Common myeloid progenitor, CD34-positive (primary cell): Measurements from ENCODE around the gene FGD4. TPM values are rescaled to one million over a fixed set of nuclear protein-coding genes. Genes with fewer than 3 reads are reported as not detected.
A peak's percentile ranks its signal among the peaks of the same experiment; 100 is the strongest.

Source experiments
- CTCF ChIA-PET: fragments of 350-600 bp; sonication (Branson Sonifier 250); formaldehyde crosslinking; loops from one replicate; lab custom pipeline; 2021; ENCODE audit warnings: antibody characterized with exemption; lab: Charles Lee
- POLR2A ChIA-PET: fragments of 350-600 bp; sonication (Branson Sonifier 250); formaldehyde crosslinking; loops from one replicate; lab custom pipeline; 2021; ENCODE audit warnings: antibody characterized with exemption; lab: Charles Lee
- DNase-seq, 3 donors: peaks; one replicate each; pipeline versions ENCODE4 v3.0.0 to v3.0.0-alpha.2; 2013
- H3K27ac ChIP-seq, 2 experiments: 1 replicate in 1 of 2; 2 replicates in 1 of 2; pipeline ENCODE4 v1.7.0; 2013; ENCODE audit warnings: inconsistent platforms in 2 of 2, low read length in 2 of 2, mild to moderate bottlenecking in 2 of 2, low read depth in 1 of 2, moderate library complexity in 1 of 2; ENCODE audit not compliant: severe bottlenecking in 2 of 2, insufficient read depth in 1 of 2, poor library complexity in 1 of 2
- H3K27me3 ChIP-seq, 5 experiments: replicated peaks in 2 of 5; 1 replicate in 3 of 5; 2 replicates in 2 of 5; pipeline versions ENCODE4 v1.6.1 to v1.7.0; 2013; ENCODE audit warnings: low read length in 4 of 5, mild to moderate bottlenecking in 2 of 5, moderate library complexity in 2 of 5, inconsistent platforms in 1 of 5; ENCODE audit not compliant: insufficient read depth in 5 of 5, control insufficient read depth in 4 of 5
- H3K36me3 ChIP-seq, 4 experiments: 1 replicate in 2 of 4; 2 replicates in 2 of 4; pipeline versions ENCODE4 v1.6.1 to v1.7.0; 2013; ENCODE audit warnings: low read length in 3 of 4, control low read depth in 1 of 4, mild to moderate bottlenecking in 1 of 4; ENCODE audit not compliant: control insufficient read depth in 4 of 4, insufficient read depth in 4 of 4
- H3K4me1 ChIP-seq, 4 experiments: 1 replicate in 3 of 4; 2 replicates in 1 of 4; pipeline versions ENCODE4 v1.6.1 to v1.7.1; 2013; ENCODE audit warnings: low read length in 3 of 4, mild to moderate bottlenecking in 3 of 4, control low read depth in 1 of 4, inconsistent platforms in 1 of 4, moderate library complexity in 1 of 4; ENCODE audit not compliant: control insufficient read depth in 4 of 4, insufficient read depth in 4 of 4; ENCODE audit errors: control extremely low read depth in 1 of 4
- H3K4me3 ChIP-seq, 7 experiments: 1 replicate in 4 of 7; 2 replicates in 3 of 7; pipeline versions ENCODE4 v1.5.1 to v1.7.0; 2013; ENCODE audit warnings: mild to moderate bottlenecking in 7 of 7, low read length in 6 of 7, moderate library complexity in 6 of 7, inconsistent platforms in 2 of 7, low read depth in 2 of 7, control low read depth in 1 of 7; ENCODE audit not compliant: insufficient read depth in 4 of 7, control insufficient read depth in 1 of 7; ENCODE audit errors: extremely low read depth in 1 of 7
- H3K9me3 ChIP-seq, 5 experiments: 1 replicate in 4 of 5; 2 replicates in 1 of 5; pipeline versions ENCODE4 v1.6.1 to v1.7.1; 2013; ENCODE audit warnings: low read length in 4 of 5, mild to moderate bottlenecking in 2 of 5, inconsistent platforms in 1 of 5, low read depth in 1 of 5, moderate library complexity in 1 of 5; ENCODE audit not compliant: control insufficient read depth in 4 of 5, insufficient read depth in 2 of 5; ENCODE audit errors: control extremely low read depth in 1 of 5
- WGBS: methylation state at CpG from one replicate; pipeline ENCODE4 v1.1.5; 2013; ENCODE audit not compliant: insufficient coverage; 5-methylcytosine and 5-hydroxymethylcytosine counted together
- polyA plus RNA-seq: library from polyadenylated mRNA; unstranded; fragments of 120-200 nt; gene quantifications from one replicate; pipeline ENCODE4 v1.2.1, GENCODE V29; 2013

Gene FGD4
- polyA plus RNA-seq, result 3.4 TPM

DNA sequence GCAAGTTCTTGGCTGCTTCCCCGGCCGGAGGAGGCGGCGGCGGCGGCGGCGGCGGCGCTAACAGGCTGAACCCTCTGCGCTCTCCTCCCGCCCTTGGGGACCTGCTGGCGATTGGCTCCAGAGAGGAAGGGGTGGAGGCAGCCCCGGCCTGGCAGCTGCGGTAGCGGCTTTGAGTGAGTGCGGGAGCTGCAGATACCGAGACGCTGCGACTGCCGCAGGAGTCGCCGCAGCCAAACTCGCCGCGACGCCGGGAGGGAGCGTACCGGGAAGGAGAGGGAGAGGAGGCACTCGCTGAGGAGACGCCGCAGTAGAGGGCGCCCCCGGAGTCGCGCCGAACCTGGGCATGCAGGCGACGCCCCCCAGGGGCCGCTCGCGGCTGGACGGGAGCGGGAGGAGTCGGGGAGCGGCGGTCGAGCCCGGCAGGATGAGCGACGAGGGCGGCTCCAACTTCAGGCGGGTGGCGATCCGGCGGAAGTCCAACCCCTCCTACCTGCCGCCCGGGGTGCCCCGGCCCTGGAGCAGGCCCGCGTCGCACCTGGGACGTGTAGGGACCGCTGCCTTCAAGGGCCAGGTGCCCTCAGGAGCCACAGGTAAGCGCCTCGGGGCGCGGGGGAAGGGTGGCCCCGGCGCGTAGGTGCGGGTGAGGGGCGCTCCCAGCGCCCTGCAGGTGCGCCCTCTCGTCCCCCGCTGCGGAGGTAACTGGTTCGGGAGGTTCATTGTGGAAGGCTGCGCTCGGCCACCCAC, at the start of gene FGD4:
FGD4 (plus strand) TSS at position 189 of the 744 bp plus-strand sequence.
- H3K4me3 ChIP-seq, result peak within 1 kb of the TSS; percentile 69 to 90 (median 81)
- H3K4me1 ChIP-seq, result peaks cover 2 to 28% (median 16%) of the 10 kb centered on the region in 4 experiments
- ChIA-PET POLR2A (no interaction called here), CTCF (interaction anchor here (0.6 to 3.0 kb wide), 4 partner anchors 22 to 272 kb away, joined by 3 to 8 read pairs (median 4); no protein-coding TSS in a partner anchor)
- H3K27ac ChIP-seq, result no peak within 1 kb of the TSS
- DNase-seq, result peak; percentile 85 to 94 (median 89)
- H3K27me3 ChIP-seq, result peaks cover 0 to 2% (median 0%) of the 10 kb centered on the region in 5 experiments
- no peaks in the 10 kb centered on the region for H3K9me3 ChIP-seq
- 0% methylated on average over 60 of the region's 82 CpGs for WGBS
- H3K36me3 ChIP-seq, result no peaks in the 10 kb centered on the region

GRCh38 chr12:32353540-32353939, 45.8 kb upstream of the FGD4 start:
- ChIA-PET CTCF (no interaction called here), POLR2A (no interaction called here)
- no peaks in the 10 kb centered on the region for H3K27me3 ChIP-seq
- no peak overlapping the region for H3K27ac ChIP-seq
- H3K4me1 ChIP-seq, result no peaks in the 10 kb centered on the region
- no peak for DNase-seq
- peaks cover 0 to 2% (median 0%) of the 10 kb centered on the region in 4 experiments for H3K36me3 ChIP-seq
- WGBS, result 100% methylated on average over 1 of the region's 1 CpG
- no peak overlapping the region for H3K4me3 ChIP-seq
- no peaks in the 10 kb centered on the region for H3K9me3 ChIP-seq

DNA sequence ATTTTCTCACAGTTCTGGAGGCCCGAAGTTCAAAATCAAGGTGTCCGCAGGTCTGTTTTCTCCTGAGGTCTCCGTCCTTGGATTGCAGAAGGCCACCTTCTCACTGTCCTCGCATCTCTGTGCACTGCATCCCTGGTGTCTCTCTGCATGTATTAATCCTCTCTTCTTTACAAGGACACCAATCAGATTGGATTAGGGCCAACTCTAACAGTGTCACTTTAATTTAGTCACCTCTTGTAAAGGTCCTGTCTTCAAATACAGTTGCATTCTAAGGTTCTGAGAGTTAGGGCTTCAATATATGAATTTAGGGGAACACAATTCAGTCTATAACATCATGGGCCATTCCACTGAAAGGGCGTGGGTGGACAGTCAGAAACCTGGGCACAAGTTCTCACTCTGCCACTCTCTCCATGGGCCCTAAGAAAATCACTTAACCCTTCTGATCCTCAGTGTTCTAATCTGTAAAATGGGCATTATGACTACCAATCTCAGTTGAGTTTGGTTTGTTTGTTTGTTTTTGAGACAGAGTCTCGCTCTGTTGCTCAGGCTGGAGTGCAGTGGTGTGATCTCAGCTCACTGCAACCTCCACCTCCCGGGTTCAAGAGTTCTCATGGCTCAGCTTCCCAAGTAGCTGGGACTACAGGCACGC, 41.6 kb upstream of the FGD4 start:
- no peaks in the 10 kb centered on the region for H3K9me3 ChIP-seq
- ChIA-PET POLR2A (no interaction called here), CTCF (interaction anchor here (0.9 kb wide), 1 partner anchor 10 kb away, joined by 3 read pairs; no protein-coding TSS in a partner anchor)
- no peak for DNase-seq
- 100% methylated on average over 6 of the region's 8 CpGs for WGBS
- H3K27ac ChIP-seq, result no peak overlapping the region
- no peak overlapping the region for H3K4me3 ChIP-seq
- no peaks in the 10 kb centered on the region for H3K27me3 ChIP-seq
- H3K36me3 ChIP-seq, result peaks cover 0 to 2% (median 0%) of the 10 kb centered on the region in 4 experiments
- H3K4me1 ChIP-seq, result no peaks in the 10 kb centered on the region

GRCh38 chr12:32360956-32361355, 38.4 kb upstream of the FGD4 start:
- Histone ChIP-seq H3K27me3 (no peaks in the 10 kb centered on the region), H3K9me3 (no peaks in the 10 kb centered on the region), H3K36me3 (no peaks in the 10 kb centered on the region), H3K4me1 (no peaks in the 10 kb centered on the region), H3K27ac (no peak overlapping the region), H3K4me3 (no peak overlapping the region)
- 95% methylated on average over 3 of the region's 6 CpGs for WGBS
- ChIA-PET CTCF (no interaction called here), POLR2A (no interaction called here)
- peak in 1 of 3 donors; percentile 16 for DNase-seq

DNA sequence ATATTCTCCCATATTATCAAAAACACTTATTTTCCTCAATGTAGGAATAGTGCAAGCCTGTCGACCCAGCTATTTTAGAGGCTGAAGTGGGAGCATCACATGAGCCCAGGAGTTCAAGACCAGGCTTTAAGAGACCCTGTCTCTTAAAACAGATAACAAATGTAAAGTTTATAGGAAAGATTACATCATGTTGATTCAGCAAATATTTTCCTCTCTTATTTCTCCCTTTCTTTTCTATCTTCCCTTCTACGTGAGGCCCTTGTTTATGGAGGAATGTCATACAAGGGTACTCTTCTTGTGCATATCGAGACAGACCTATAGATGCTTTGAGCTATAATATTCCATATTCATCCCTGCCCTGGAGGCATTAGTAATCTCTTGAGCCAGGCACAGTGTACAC, 36.5 kb upstream of the FGD4 start:
- Histone ChIP-seq H3K9me3 (no peaks in the 10 kb centered on the region), H3K4me3 (no peak overlapping the region), H3K27me3 (no peaks in the 10 kb centered on the region), H3K36me3 (peaks cover 0 to 4% (median 0%) of the 10 kb centered on the region in 4 experiments), H3K27ac (no peak overlapping the region), H3K4me1 (no peaks in the 10 kb centered on the region)
- DNase-seq, result no peak
- WGBS, result 100% methylated on average over 1 of the region's 3 CpGs
- POLR2A ChIA-PET, result no interaction called here
- CTCF ChIA-PET, result interaction anchor here (1.0 to 1.1 kb wide), 3 partner anchors 9 to 308 kb away, joined by 3 to 4 read pairs (median 3); no protein-coding TSS in a partner anchor

DNA sequence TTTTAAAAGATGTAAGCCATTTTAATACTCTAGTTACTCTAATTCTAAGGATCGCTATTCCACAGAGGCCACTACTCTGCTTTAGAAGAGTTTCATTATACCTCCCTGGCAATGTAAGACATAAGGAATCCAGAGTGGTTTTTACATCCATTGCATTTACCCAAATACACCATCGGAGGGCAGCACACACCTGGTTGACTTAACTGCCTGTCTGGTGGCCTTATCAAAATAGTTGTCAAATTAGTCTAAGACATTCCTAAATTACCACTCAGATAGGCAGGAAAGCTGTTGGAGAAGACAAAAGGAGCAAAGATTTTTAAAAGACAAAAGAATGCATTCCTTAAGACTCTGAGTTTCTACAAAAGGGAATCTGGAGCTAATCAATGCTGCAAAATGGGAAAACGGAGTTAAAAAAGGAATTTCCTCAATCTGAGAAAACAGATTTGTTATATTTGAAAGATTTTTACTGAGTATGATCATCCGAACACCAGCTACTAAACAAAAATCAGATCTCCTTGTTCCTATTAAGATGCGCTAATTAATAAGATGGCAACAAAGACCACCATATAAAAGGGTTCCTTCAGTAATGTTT, 33.8 kb upstream of the FGD4 start:
- peak; percentile 67 to 85 (median 77) for DNase-seq
- H3K9me3 ChIP-seq, result no peaks in the 10 kb centered on the region
- H3K4me1 ChIP-seq, result no peaks in the 10 kb centered on the region
- peaks cover 0 to 4% (median 0%) of the 10 kb centered on the region in 4 experiments for H3K36me3 ChIP-seq
- H3K27ac ChIP-seq, result no peak overlapping the region
- POLR2A ChIA-PET, result no interaction called here
- H3K4me3 ChIP-seq, result no peak overlapping the region
- no CpG with 5 or more reads among the region's 5 CpGs for WGBS
- H3K27me3 ChIP-seq, result no peaks in the 10 kb centered on the region
- CTCF ChIA-PET, result interaction anchor here (0.6 to 5.4 kb wide), 10 partner anchors 16 to 389 kb away, joined by 3 to 43 read pairs (median 3); no protein-coding TSS in a partner anchor
